GM12801 (cell line): ENCODE measurements around the gene EXOC6B.

Experiments used
- CTCF ChIP-seq: IDR thresholded peaks from one replicate; pipeline ENCODE4 v1.5.1; 2011; ENCODE audit warnings: control low read depth; ENCODE audit not compliant: insufficient read length; ENCODE audit errors: extremely low read depth

The EXOC6B gene

GRCh38 chr2:72750977-72751639, 74.7 kb downstream of the EXOC6B start:
- TF ChIP-seq CTCF, result no peak

GRCh38 chr2:72750466-72750865, 75.4 kb downstream of the EXOC6B start:
- TF ChIP-seq CTCF, result no peak

- no peak for TF ChIP-seq CTCF
These were observed 78.5 kb downstream of the EXOC6B start for GRCh38 chr2:72747344-72747743.

GRCh38 chr2:72745679-72746368, 80.0 kb downstream of the EXOC6B start:
- TF ChIP-seq CTCF, result no peak

- TF ChIP-seq CTCF, result no peak
These were observed 81.8 kb downstream of the EXOC6B start for GRCh38 chr2:72744049-72744448.

- TF ChIP-seq CTCF, result no peak
These were observed 82.4 kb downstream of the EXOC6B start for GRCh38 chr2:72743481-72743880.

GRCh38 chr2:72738096-72738495, 87.7 kb downstream of the EXOC6B start:
- TF ChIP-seq CTCF, result no peak
